Endothelial cell of umbilical vein (primary cell): Measurements from ENCODE around the gene TDO2. TPM values are rescaled to one million over a fixed set of nuclear protein-coding genes. Genes with fewer than 3 reads are reported as not detected.

Experiments
- BruUV-seq: library from RNA; stranded (reverse); fragments of 400-500 nt; replicated peaks from 2 replicates; lab custom pipeline; 2021; lab: Mats Ljungman, UMichigan
- CTCF ChIA-PET: fragments of 300-600, 350-600 bp; sonication (Branson Sonifier 250); formaldehyde crosslinking; loops from one replicate; lab custom pipeline; 2021; ENCODE audit warnings: antibody characterized with exemption, inconsistent platforms; lab: Charles Lee
- POLR2A ChIA-PET: fragments of 300-600, 350-600 bp; sonication (Branson Sonifier 250); formaldehyde crosslinking; loops from one replicate; lab custom pipeline; 2021; ENCODE audit warnings: antibody characterized with exemption, inconsistent platforms; lab: Charles Lee
- DNase-seq: peaks from one replicate; pipeline ENCODE4 v3.0.0-alpha.2; 2011; ENCODE audit warnings: low read depth, low spot score
- FAIRE-seq: peaks from 2 replicates; lab custom pipeline; 2011; peaks lifted over from hg19 to GRCh38; lab: Jason Lieb, UNC
- H2AFZ ChIP-seq: 2 replicates; pipeline ENCODE4 v1.6.0; 2012; ENCODE audit warnings: low read depth, low read length, control low read depth, inconsistent platforms
- H3K27ac ChIP-seq: 2 replicates; pipeline ENCODE4 v1.5.1; 2011; ENCODE audit warnings: low read depth, mild to moderate bottlenecking, control low read depth, low read length, moderate library complexity; ENCODE audit not compliant: insufficient read depth
- H3K27me3 ChIP-seq, 2 experiments: 2 replicates each; pipeline versions ENCODE4 v1.6.0 to v1.6.1; 2011; ENCODE audit warnings: low read length in 2 of 2, mixed read lengths in 1 of 2; ENCODE audit not compliant: control insufficient read depth in 2 of 2, insufficient read depth in 2 of 2
- H3K36me3 ChIP-seq, 2 experiments: 2 replicates in 1 of 2; 3 replicates in 1 of 2; pipeline ENCODE4 v1.5.1; 2011; ENCODE audit warnings: low read length in 2 of 2, mild to moderate bottlenecking in 1 of 2, moderate library complexity in 1 of 2; ENCODE audit not compliant: control insufficient read depth in 2 of 2, insufficient read depth in 2 of 2; ENCODE audit errors: extremely low read depth in 1 of 2
- H3K4me1 ChIP-seq: 3 replicates; pipeline ENCODE4 v1.5.1; 2011; ENCODE audit warnings: mild to moderate bottlenecking, low read length; ENCODE audit not compliant: control insufficient read depth, insufficient read depth; ENCODE audit errors: extremely low read depth
- H3K4me2 ChIP-seq: 2 replicates; pipeline ENCODE4 v1.6.1; 2011; ENCODE audit warnings: low read length, control low read depth, mixed read lengths; ENCODE audit not compliant: insufficient read depth
- H3K4me3 ChIP-seq, 3 experiments: fragments of 200-600 bp in 1 of 3; sonication (generic), shearing (Covaris generic) in 1 of 3; replicated peaks in 1 of 3; 2 replicates each; pipeline ENCODE4 v1.5.1; 2011 to 2016; ENCODE audit warnings: control low read depth in 3 of 3, low read length in 3 of 3, mild to moderate bottlenecking in 2 of 3, inconsistent platforms in 1 of 3, low read depth in 1 of 3, moderate library complexity in 1 of 3; ENCODE audit not compliant: insufficient read depth in 1 of 3
- H3K79me2 ChIP-seq: 2 replicates; pipeline ENCODE4 v1.6.0; 2012; ENCODE audit warnings: low read length, inconsistent platforms; ENCODE audit not compliant: control insufficient read depth, insufficient read depth
- H3K9ac ChIP-seq: replicated peaks from 2 replicates; pipeline ENCODE3; 2011; ENCODE audit warnings: low read length, control low read depth; ENCODE audit not compliant: insufficient read depth; ENCODE audit errors: extremely low read depth
- H3K9me1 ChIP-seq: replicated peaks from 3 replicates; pipeline ENCODE4 v1.6.0; 2011; ENCODE audit warnings: mild to moderate bottlenecking, low read length; ENCODE audit not compliant: control insufficient read depth, insufficient read depth; ENCODE audit errors: extremely low read depth
- H3K9me3 ChIP-seq: replicated peaks from 2 replicates; pipeline ENCODE4 v1.5.1; 2012; ENCODE audit warnings: low read length, inconsistent platforms; ENCODE audit not compliant: control insufficient read depth, insufficient read depth
- H4K20me1 ChIP-seq: replicated peaks from 2 replicates; pipeline ENCODE3; 2011; ENCODE audit warnings: mild to moderate bottlenecking, low read length; ENCODE audit not compliant: control insufficient read depth, insufficient read depth; ENCODE audit errors: extremely low read depth
- EZH2 ChIP-seq: IDR thresholded peaks from 2 replicates; pipeline ENCODE4 v1.6.1; 2012; ENCODE audit warnings: borderline replicate concordance, low read depth, mild to moderate bottlenecking, moderate library complexity, low read length, inconsistent platforms; ENCODE audit not compliant: severe bottlenecking
- FOS ChIP-seq: IDR thresholded peaks from 2 replicates; pipeline ENCODE4 v1.6.1; 2011; ENCODE audit warnings: mild to moderate bottlenecking, low read length, moderate library complexity, borderline replicate concordance; ENCODE audit not compliant: insufficient read depth
- GATA2 ChIP-seq: IDR thresholded peaks from 2 replicates; pipeline ENCODE4 v1.7.0; 2011; ENCODE audit warnings: low read depth, mild to moderate bottlenecking, moderate library complexity, mixed read lengths, low read length; ENCODE audit not compliant: insufficient read length, insufficient read depth
- JUN ChIP-seq: IDR thresholded peaks from 2 replicates; pipeline ENCODE4 v1.6.1; 2011; ENCODE audit warnings: borderline replicate concordance, low read depth; ENCODE audit not compliant: insufficient read length, insufficient read depth
- MYC ChIP-seq: IDR thresholded peaks from one replicate; pipeline ENCODE4 v1.6.1; 2011; ENCODE audit warnings: mild to moderate bottlenecking, low read depth, low read length
- POLR2A ChIP-seq: IDR thresholded peaks from 2 replicates; pipeline ENCODE4 v1.6.1; 2012; ENCODE audit warnings: low read depth, mild to moderate bottlenecking, control low read depth, low read length
- POLR2AphosphoS5 ChIP-seq: IDR thresholded peaks from 2 replicates; pipeline ENCODE4 v1.6.1; 2012; ENCODE audit warnings: low read depth, mild to moderate bottlenecking, control low read depth, low read length, moderate library complexity; ENCODE audit not compliant: insufficient read depth
- dilution Hi-C: fragments of 300-500 bp; cut with MboI; formaldehyde crosslinking; loops from one replicate; pipeline ENCODE4 v1.15.0; 2019; ENCODE audit warnings: low sequenced_read_pairs; ENCODE audit not compliant: extremely low pct_ligation_motif_present
- intact Hi-C: fragments of 100-400 bp; cut with micrococcal nuclease; formaldehyde crosslinking; loops from one replicate; pipeline ENCODE4 v1.10.0; 2022
- polyA plus RNA-seq, 4 experiments: library from polyadenylated mRNA; depleted of rRNA in 3 of 4; stranded (reverse) in 3 of 4; unstranded in 1 of 4; fragments of >200 nt; gene quantifications; 2 replicates each; pipeline versions ENCODE4 v1.2.1 to v1.2.3, GENCODE V29; 2011 to 2012; ENCODE audit warnings: missing spikeins in 1 of 4
- total RNA-seq: library from RNA; stranded (reverse); gene quantifications from 2 replicates; pipeline ENCODE4 v1.2.3, GENCODE V29; 2021
- TF ChIP-seq, protein P1 (sequence below): IDR thresholded peaks from 2 replicates; pipeline ENCODE4 v1.6.1; 2011; ENCODE audit not compliant: insufficient read depth, insufficient read length
- TF ChIP-seq, protein P2 (sequence below), 2 donors: IDR thresholded peaks; 1 replicate in 1 of 2; 2 replicates in 1 of 2; pipeline ENCODE4 v1.5.1; 2011; ENCODE audit warnings: low read length in 2 of 2, mild to moderate bottlenecking in 2 of 2, moderate library complexity in 2 of 2, control low read depth in 1 of 2, inconsistent platforms in 1 of 2, low read depth in 1 of 2; ENCODE audit not compliant: insufficient read depth in 1 of 2; ENCODE audit errors: extremely low read depth in 1 of 2

The TDO2 gene
- total and polyA plus RNA-seq, 2 donors (not counting 3 experiments of a cell fraction or from before 2014, with no cell fraction given), result not detected

DNA sequence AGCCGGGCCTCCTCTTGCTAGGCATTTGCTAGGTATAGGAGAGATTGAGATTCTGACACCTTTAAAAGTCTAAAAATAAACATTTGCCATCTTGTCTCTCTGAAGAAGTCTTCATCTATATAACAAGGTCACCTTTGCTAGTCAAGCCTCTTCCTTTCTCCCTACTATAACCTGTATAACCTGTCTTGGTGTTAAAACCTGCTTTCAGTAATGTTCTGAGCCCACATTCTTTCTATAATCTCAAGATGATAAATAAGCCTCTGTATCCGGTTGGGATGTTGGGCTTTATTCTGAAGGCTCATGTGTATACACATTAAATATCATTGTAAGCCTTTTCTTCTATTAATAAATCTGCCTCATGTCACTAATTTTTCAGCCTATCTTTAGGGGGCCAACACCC lies 47.6 kb upstream of the TDO2 start:
- Histone ChIP-seq H3K4me1 (no peaks in the 10 kb centered on the region), H3K27ac (no peak overlapping the region), H2AFZ (no peak overlapping the region), H3K4me3 (no peak overlapping the region), H3K9me3 (no peaks in the 10 kb centered on the region), H3K4me2 (no peak overlapping the region), H3K9ac (no peak overlapping the region), H3K27me3 (no peaks in the 10 kb centered on the region), H3K9me1 (no peaks in the 10 kb centered on the region), H4K20me1 (no peaks in the 10 kb centered on the region), H3K79me2 (no peaks in the 10 kb centered on the region), H3K36me3 (no peaks in the 10 kb centered on the region)
- dilution Hi-C loops (no loop called here), intact Hi-C loops (no loop called here)
- no peak for TF ChIP-seq EZH2
- no peak for TF ChIP-seq JUN
- TF ChIP-seq FOS, result no peak
- TF ChIP-seq, protein P1, sequence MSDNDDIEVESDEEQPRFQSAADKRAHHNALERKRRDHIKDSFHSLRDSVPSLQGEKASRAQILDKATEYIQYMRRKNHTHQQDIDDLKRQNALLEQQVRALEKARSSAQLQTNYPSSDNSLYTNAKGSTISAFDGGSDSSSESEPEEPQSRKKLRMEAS, result no peak
- DNase-seq (no peak), FAIRE-seq (no peak)
- ChIA-PET POLR2A (no interaction called here), CTCF (no interaction called here)
- BruUV-seq, result no TSS peak

DNA sequence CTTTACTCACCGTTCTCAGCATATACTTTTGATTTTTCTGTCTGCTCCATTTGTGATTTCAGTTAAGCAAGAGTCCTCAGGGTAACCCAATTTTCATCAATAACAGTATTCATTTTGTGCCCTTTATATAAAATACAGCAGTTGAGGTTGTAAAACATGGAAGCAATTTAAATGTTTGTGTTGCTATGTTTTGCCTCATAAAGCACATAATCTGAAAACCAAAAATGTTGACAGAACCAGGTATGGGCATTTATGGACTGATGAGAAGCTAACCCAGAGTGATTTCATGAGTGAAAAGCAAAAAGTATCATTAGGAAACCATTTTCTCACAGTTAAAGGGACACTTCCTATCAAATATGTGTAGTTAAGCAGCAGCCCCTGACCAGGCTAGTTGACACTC lies 37.3 kb upstream of the TDO2 start, which contains the start of gene ASIC5:
TSS of gene ASIC5 (minus strand) at position 101 of the 400 bp plus-strand sequence. CDS start at position 50, 51 bp downstream.
- H3K27ac ChIP-seq, result no peak within 1 kb of the TSS
- POLR2A ChIA-PET, result no interaction called here
- TF ChIP-seq FOS (no peak), POLR2AphosphoS5 (no peak), POLR2A (no peak), EZH2 (no peak), JUN (no peak), MYC (no peak), GATA2 (no peak)
- TF ChIP-seq, protein P1, result no peak
- TF ChIP-seq, protein P2, sequence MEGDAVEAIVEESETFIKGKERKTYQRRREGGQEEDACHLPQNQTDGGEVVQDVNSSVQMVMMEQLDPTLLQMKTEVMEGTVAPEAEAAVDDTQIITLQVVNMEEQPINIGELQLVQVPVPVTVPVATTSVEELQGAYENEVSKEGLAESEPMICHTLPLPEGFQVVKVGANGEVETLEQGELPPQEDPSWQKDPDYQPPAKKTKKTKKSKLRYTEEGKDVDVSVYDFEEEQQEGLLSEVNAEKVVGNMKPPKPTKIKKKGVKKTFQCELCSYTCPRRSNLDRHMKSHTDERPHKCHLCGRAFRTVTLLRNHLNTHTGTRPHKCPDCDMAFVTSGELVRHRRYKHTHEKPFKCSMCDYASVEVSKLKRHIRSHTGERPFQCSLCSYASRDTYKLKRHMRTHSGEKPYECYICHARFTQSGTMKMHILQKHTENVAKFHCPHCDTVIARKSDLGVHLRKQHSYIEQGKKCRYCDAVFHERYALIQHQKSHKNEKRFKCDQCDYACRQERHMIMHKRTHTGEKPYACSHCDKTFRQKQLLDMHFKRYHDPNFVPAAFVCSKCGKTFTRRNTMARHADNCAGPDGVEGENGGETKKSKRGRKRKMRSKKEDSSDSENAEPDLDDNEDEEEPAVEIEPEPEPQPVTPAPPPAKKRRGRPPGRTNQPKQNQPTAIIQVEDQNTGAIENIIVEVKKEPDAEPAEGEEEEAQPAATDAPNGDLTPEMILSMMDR (IDR thresholded peaks at IDR 0.05; ENCODE audit: extremely low read depth in 1 of 2, insufficient read depth in 1 of 2, low read depth in 1 of 2, low read length in 2 of 2), result no peak
- no peaks in the 10 kb centered on the region for H3K9me3 ChIP-seq
- H2AFZ ChIP-seq, result no peak within 1 kb of the TSS
- H3K4me2 ChIP-seq, result no peak within 1 kb of the TSS
- dilution Hi-C loops, result no loop called here
- CTCF ChIA-PET, result no interaction called here
- no peaks in the 10 kb centered on the region for H3K9me1 ChIP-seq
- H3K79me2 ChIP-seq, result no peaks in the 10 kb centered on the region
- no peak for DNase-seq
- H3K4me1 ChIP-seq, result no peaks in the 10 kb centered on the region
- no peaks in the 10 kb centered on the region for H3K36me3 ChIP-seq
- no peaks in the 10 kb centered on the region for H3K27me3 ChIP-seq
- FAIRE-seq, result no peak
- H3K9ac ChIP-seq, result no peak within 1 kb of the TSS
- intact Hi-C loops, result no loop called here
- H3K4me3 ChIP-seq, result no peak within 1 kb of the TSS
- no peaks in the 10 kb centered on the region for H4K20me1 ChIP-seq
- no TSS peak for BruUV-seq
